Hair follicle dermal papilla cell (primary cell): ENCODE data around the gene PHF24. TPM values are rescaled to one million over a fixed set of nuclear protein-coding genes. Genes with fewer than 3 reads are reported as not detected.

Experiments
- total RNA-seq: library from RNA; depleted of rRNA; stranded (reverse); fragments of >200 nt; gene quantifications from 2 replicates; pipeline ENCODE4 v1.2.3, GENCODE V29; 2012

The PHF24 gene
- total RNA-seq = under 0.01 TPM in 2 replicates

DNA sequence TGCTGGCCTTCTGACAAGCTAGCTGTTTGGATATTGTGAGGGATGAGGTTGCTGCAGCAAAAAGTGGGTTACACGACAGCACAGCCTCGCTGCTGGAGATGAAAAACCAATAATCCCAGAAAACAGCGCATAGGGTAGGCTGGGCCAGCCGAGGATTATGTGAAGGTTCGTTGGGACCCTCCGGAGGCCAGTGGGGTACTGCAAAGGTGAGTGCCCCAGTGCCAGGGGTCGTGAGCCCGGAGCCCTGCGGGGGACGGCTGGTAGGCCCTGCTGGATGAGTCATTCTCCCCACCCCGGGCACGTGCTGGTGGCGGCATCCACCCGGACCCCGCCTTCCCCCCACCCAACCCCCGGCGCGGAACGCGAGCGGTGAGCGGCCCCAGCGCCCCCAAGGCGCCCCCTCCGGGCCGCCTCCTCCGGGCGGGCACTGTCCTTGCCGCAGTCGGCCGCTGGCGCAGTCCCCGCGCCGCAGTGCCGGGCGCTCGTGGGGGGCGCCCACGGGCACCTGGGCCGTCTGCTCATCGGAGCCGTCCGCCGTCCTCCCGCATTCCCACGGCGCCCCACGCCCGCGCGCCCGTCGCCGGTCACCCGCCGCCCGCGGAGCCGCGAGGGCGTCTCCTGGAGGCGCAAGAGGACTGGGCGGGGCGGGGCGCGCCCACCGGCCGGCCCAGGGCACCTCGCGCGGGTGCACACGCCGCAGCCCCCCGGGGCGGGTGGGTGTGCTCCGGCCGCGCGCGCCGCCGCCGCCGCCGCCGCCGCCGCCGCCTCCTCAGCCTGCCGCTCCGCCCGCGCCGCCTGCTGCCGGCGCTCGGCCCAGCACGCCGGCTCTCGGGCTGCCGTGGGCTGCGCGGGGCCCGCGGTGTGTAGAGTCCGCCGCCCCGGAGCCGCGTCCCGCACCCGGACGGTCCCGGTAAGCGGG is at the start of gene PHF24:
Gene PHF24 (plus strand): TSS at position 794 of the 919 bp plus-strand sequence. CDS start 13,014 bp downstream, outside the sequence.

GRCh38 chr9:34989003-34989945 is 31.2 kb downstream of the PHF24 start, which contains the start of gene DNAJB5:
Gene DNAJB5 (plus strand): TSS chr9:34989745. CDS start chr9:34990631, 886 bp downstream.

Other genes starting within 250 kb of the PHF24 start
- gene CCL21, start 248.1 kb upstream of the PHF24 start, total RNA-seq = not detected in 2 replicates
- 16.9 and 19.7 TPM in 2 replicates for gene DNAJB5, start 31.5 kb downstream of the PHF24 start, total RNA-seq
- 305 and 331 TPM in 2 replicates for gene VCP, start 114.3 kb downstream of the PHF24 start, total RNA-seq
- gene FANCG, start 121.7 kb downstream of the PHF24 start, total RNA-seq = 10.9 and 11.9 TPM in 2 replicates
- 13.1 and 16.3 TPM in 2 replicates for gene PIGO, start 138.3 kb downstream of the PHF24 start, total RNA-seq
- gene STOML2, start 144.8 kb downstream of the PHF24 start, total RNA-seq = 115 and 117 TPM in 2 replicates
- 25.8 and 36.3 TPM in 2 replicates for gene ATOSB, start 157.6 kb downstream of the PHF24 start, total RNA-seq
- gene UNC13B, start 203.7 kb downstream of the PHF24 start, total RNA-seq = 29.1 and 29.2 TPM in 2 replicates